ENCODE measurements around the gene FRAT2. TPM values are rescaled to one million over a fixed set of nuclear protein-coding genes. Genes with fewer than 3 reads are reported as not detected.

FRAT2 gene
- total RNA-seq, 1 donor from 2014 or later = 11.3 TPM

DNA sequence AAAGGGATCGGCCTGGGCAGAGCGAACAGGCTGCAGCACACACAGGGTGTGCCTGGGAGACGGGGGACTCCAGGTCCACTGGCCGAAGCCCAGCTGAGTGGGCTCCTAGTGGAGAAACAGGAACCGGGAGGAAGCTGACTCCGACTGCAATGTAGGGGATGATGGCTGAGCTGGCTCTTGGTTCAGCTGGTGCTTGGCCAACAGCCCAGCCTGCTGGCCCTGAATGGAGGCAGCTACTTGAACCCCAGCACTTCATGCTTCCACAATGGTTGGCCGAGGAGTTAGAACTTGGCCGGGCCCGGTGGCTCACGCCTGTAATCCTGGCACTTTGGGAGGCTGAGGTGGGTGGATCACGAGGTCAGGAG, 27.0 kb upstream of the FRAT2 start:
- Histone ChIP-seq H3K36me3 (ENCODE audit: control insufficient read depth, insufficient read depth, low read length) (peaks cover 37% of the 10 kb centered on the region), H3K27me3 (ENCODE audit: control insufficient read depth, insufficient read depth, low read length) (no peaks in the 10 kb centered on the region), H3K4me3 (ENCODE audit: low read depth, low read length) (no peak overlapping the region)
- FAIRE-seq (no peak), DNase-seq (ENCODE audit: low read depth) (no peak)
- TF ChIP-seq, protein P1, sequence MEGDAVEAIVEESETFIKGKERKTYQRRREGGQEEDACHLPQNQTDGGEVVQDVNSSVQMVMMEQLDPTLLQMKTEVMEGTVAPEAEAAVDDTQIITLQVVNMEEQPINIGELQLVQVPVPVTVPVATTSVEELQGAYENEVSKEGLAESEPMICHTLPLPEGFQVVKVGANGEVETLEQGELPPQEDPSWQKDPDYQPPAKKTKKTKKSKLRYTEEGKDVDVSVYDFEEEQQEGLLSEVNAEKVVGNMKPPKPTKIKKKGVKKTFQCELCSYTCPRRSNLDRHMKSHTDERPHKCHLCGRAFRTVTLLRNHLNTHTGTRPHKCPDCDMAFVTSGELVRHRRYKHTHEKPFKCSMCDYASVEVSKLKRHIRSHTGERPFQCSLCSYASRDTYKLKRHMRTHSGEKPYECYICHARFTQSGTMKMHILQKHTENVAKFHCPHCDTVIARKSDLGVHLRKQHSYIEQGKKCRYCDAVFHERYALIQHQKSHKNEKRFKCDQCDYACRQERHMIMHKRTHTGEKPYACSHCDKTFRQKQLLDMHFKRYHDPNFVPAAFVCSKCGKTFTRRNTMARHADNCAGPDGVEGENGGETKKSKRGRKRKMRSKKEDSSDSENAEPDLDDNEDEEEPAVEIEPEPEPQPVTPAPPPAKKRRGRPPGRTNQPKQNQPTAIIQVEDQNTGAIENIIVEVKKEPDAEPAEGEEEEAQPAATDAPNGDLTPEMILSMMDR (IDR thresholded peaks at IDR 0.05; ENCODE audit: insufficient read depth, low read length, severe bottlenecking) = no peak

DNA sequence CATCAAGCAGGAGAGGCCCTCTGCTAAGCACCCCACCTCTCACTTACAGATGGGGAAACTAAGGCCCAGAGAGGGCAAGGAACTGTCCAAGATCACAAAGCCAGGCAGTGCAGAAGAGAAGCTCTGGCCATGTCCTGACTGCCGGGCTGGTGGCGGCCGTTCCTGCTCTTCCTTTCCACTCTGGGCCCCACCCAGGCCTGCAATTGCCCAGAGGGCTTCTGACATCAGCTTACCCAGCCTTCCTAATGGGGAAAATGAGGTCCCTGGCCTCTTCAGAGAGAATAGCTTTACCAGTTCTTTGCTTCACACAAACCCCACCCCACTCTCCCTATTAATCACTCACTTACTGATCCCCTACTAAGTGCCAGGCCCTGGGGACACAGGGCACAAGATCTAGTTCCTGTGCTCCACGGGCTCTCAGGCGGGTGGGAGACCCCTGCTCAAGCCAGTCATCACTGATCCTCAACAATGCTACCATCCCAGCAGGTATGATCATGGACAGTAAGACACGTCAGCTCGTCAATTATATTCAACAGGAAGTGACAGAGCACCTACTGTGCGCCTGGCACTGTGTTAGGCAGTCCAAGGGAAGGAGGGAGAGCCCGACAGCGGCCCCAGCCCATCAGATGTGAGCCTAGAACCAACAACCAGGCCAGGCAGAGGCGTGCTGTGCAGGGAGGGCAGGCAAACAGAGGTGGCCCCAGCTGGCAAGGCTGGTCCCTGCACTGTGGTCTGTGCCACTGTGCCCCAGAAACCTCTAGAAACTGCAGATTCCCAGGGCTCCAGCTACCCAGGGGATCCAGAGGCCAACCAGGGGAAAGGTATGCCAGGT, 26.4 kb upstream of the FRAT2 start:
- TF ChIP-seq, protein P1 (IDR thresholded peaks at IDR 0.05; ENCODE audit: insufficient read depth, low read length, severe bottlenecking) = no peak
- peaks cover 36% of the 10 kb centered on the region for H3K36me3 ChIP-seq (ENCODE audit: control insufficient read depth, insufficient read depth, low read length)
- H3K4me3 ChIP-seq (ENCODE audit: low read depth, low read length) = no peak overlapping the region
- FAIRE-seq (no peak), DNase-seq (ENCODE audit: low read depth) (no peak)
- H3K27me3 ChIP-seq (ENCODE audit: control insufficient read depth, insufficient read depth, low read length) = no peaks in the 10 kb centered on the region

DNA sequence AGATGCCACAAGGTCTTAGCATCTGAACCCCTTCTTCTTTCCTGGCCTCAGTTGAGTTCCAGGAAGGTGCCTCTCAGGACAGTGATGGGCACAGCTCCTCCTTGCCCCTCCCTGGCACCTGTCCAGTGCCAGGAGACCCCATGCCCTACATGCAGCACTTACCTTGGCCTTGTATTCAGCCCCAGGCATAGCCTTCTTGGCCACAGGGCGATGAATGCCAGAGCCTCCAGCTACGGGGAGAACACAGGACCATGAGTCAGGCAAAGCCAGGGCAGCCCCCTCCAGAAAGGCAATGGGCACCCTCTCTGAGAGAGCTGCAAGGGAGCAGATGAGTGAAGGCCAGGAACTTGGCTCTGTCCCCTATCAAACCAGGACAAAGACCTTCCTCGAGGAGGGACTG, 24.3 kb upstream of the FRAT2 start:
- DNase-seq (ENCODE audit: low read depth) (no peak), FAIRE-seq (no peak)
- Histone ChIP-seq H3K27me3 (ENCODE audit: control insufficient read depth, insufficient read depth, low read length) (no peaks in the 10 kb centered on the region), H3K36me3 (ENCODE audit: control insufficient read depth, insufficient read depth, low read length) (peaks cover 31% of the 10 kb centered on the region), H3K4me3 (ENCODE audit: low read depth, low read length) (no peak overlapping the region)
- TF ChIP-seq, protein P1 (IDR thresholded peaks at IDR 0.05; ENCODE audit: insufficient read depth, low read length, severe bottlenecking) = no peak

DNA sequence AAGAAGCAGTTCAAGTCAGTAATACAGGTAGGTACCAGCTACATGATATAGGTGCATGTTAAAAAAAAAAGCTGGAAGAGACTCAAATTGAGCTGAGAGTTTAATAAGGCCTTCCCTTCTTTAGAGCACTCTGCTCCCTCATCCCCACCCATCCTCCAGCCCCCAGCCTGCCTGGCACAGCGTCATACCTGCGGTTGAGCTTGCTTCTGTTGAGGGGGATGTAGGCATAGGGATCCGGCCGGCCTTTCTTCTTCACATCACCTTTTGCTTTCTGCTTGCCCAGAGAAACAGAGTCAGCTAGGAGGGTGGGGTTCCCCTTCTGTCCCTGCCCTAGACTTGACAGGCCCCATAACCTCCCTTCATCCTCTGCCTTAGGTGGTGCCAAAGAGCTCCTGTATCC, 23.8 kb upstream of the FRAT2 start:
- H3K36me3 ChIP-seq (ENCODE audit: control insufficient read depth, insufficient read depth, low read length) = peaks cover 28% of the 10 kb centered on the region
- H3K4me3 ChIP-seq (ENCODE audit: low read depth, low read length) = no peak overlapping the region
- FAIRE-seq (no peak), DNase-seq (ENCODE audit: low read depth) (no peak)
- no peaks in the 10 kb centered on the region for H3K27me3 ChIP-seq (ENCODE audit: control insufficient read depth, insufficient read depth, low read length)
- TF ChIP-seq, protein P1 (IDR thresholded peaks at IDR 0.05; ENCODE audit: insufficient read depth, low read length, severe bottlenecking) = no peak

DNA sequence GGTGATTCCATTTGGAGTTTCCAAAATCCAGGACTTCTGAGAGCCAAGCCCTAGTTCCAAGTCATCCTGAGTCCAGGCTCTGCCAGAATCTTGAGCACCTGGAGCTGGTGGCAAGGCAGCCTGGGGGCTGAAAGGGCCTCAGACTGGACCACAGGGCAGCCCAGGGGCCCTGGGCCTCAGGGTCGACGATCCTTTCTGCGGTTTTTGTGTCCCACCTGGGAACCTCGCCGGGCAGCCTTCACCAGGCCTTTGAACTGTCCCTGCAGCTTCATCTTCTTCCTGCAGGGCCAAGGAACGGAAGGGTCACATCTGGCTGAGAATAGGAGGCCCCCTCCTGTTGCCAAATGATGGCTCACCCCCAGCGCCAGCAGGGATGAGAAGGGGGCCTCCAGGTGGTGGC, 22.4 kb upstream of the FRAT2 start:
- DNase-seq (ENCODE audit: low read depth) = no peak
- TF ChIP-seq, protein P1 (IDR thresholded peaks at IDR 0.05; ENCODE audit: insufficient read depth, low read length, severe bottlenecking) = no peak
- Histone ChIP-seq H3K36me3 (ENCODE audit: control insufficient read depth, insufficient read depth, low read length) (peaks cover 26% of the 10 kb centered on the region), H3K4me3 (ENCODE audit: low read depth, low read length) (no peak overlapping the region), H3K27me3 (ENCODE audit: control insufficient read depth, insufficient read depth, low read length) (no peaks in the 10 kb centered on the region)
- FAIRE-seq = no peak

All from bronchial epithelial cell (primary cell).